OCI-LY3 (cell line): ENCODE results near the gene ZNF740.

Experiments
- H2AFZ ChIP-seq: fragments of 200-600, 300-600 bp; shearing (Covaris generic); 2 replicates; pipeline ENCODE4 v1.6.0; 2014; ENCODE audit warnings: antibody characterized with exemption, low read depth, low read length
- H3K27ac ChIP-seq: fragments of 200-600, 300-600 bp; sonication (generic); 2 replicates; pipeline ENCODE4 v1.5.1; 2014; ENCODE audit warnings: mild to moderate bottlenecking, low read length, moderate library complexity, mixed read lengths
- H3K27me3 ChIP-seq: fragments of 200-600, 300-600 bp; sonication (generic); 2 replicates; pipeline ENCODE4 v1.6.1; 2014; ENCODE audit warnings: low read depth, low read length, mixed read lengths
- H3K36me3 ChIP-seq: fragments of 200-600, 300-600 bp; sonication (generic); replicated peaks from 2 replicates; pipeline ENCODE3; 2014; ENCODE audit warnings: low read depth, low read length, mixed read lengths
- H3K4me1 ChIP-seq: fragments of 300-600, 200-600 bp; sonication (generic); 2 replicates; pipeline ENCODE4 v1.6.1; 2014; ENCODE audit warnings: low read length, mixed read lengths
- H3K4me2 ChIP-seq: fragments of 200-600, 300-600 bp; sonication (generic); 2 replicates; pipeline ENCODE4 v1.6.1; 2014; ENCODE audit warnings: low read length, mixed read lengths
- H3K4me3 ChIP-seq: fragments of 300-600, 200-600 bp; sonication (generic); 2 replicates; pipeline ENCODE4 v1.5.1; 2014; ENCODE audit warnings: antibody characterized with exemption, mild to moderate bottlenecking, low read length, moderate library complexity
- H3K79me2 ChIP-seq: fragments of 300-600, 200-600 bp; shearing (Covaris generic); 2 replicates; pipeline ENCODE4 v1.6.1; 2014; ENCODE audit warnings: mild to moderate bottlenecking, low read length, mixed read lengths
- H3K9ac ChIP-seq: fragments of 300-600, 200-600 bp; shearing (Covaris generic); 2 replicates; pipeline ENCODE4 v1.6.0; 2014; ENCODE audit warnings: mild to moderate bottlenecking, low read length, moderate library complexity
- H3K9me3 ChIP-seq: fragments of 200-600, 300-600 bp; shearing (Covaris generic); 2 replicates; pipeline ENCODE4 v1.6.1; 2014; ENCODE audit warnings: low read length, mixed read lengths; ENCODE audit not compliant: insufficient read depth
- H4K20me1 ChIP-seq: fragments of 200-600, 300-600 bp; sonication (generic); 2 replicates; pipeline ENCODE4 v1.6.1; 2016; ENCODE audit warnings: low read length, mixed read lengths; ENCODE audit not compliant: insufficient read depth
- CTCF ChIP-seq: fragments of 200-600, 300-600 bp; sonication (generic); IDR thresholded peaks from 2 replicates; pipeline ENCODE4 v1.5.1; 2014; ENCODE audit warnings: antibody characterized with exemption, low read length, low read depth
- EZH2phosphoT487 ChIP-seq: fragments of 200-600 bp; shearing (Covaris generic); IDR thresholded peaks from 2 replicates; pipeline ENCODE4 v1.6.1; 2018; ENCODE audit warnings: antibody characterized with exemption, mixed run types, low read depth

ZNF740 gene

DNA sequence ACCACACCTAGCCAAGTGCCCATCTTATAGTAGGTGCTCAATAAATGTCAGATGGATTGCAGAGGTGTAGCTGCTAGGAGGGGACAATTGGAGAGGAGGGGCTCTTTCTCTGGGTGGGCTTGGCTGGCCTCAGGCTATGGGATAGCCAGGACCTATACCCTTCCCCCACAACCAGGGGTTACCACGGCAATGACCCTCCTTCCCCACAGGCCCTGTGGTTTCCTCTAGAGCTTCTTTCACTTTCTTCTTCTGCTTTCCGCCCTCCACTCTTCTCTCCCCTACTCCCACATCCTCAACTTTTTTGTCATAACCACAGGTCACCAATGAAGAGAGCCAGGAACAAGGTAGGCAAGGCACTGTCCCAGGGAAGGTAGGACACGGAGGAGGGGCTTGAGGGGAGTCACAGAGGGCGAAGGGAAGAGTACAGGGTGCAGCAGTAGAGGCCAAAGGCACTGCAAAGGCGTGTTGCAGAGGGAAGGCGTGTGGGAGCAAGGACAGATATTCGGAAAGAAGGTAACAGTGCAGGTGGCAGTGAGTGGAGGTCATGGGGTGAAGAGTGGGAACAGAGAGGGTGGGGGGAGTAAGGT is 28.4 kb downstream of the ZNF740 start:
- Histone ChIP-seq H3K79me2 (no peaks in the 10 kb centered on the region), H3K27me3 (no peaks in the 10 kb centered on the region), H4K20me1 (no peaks in the 10 kb centered on the region), H3K9ac (peak overlapping the region; percentile 51; the same call in 1 of the 2 replicates), H3K9me3 (no peaks in the 10 kb centered on the region), H3K27ac (peak overlapping the region; percentile 47), H3K36me3 (no peaks in the 10 kb centered on the region), H3K4me3 (peak overlapping the region; percentile 69), H3K4me1 (peaks cover 58% of the 10 kb centered on the region), H3K4me2 (peak overlapping the region; percentile 85), H2AFZ (peak overlapping the region; percentile 50; the same call in 1 of the 2 replicates)
- no peak for TF ChIP-seq CTCF
- TF ChIP-seq EZH2phosphoT487, result no peak

DNA sequence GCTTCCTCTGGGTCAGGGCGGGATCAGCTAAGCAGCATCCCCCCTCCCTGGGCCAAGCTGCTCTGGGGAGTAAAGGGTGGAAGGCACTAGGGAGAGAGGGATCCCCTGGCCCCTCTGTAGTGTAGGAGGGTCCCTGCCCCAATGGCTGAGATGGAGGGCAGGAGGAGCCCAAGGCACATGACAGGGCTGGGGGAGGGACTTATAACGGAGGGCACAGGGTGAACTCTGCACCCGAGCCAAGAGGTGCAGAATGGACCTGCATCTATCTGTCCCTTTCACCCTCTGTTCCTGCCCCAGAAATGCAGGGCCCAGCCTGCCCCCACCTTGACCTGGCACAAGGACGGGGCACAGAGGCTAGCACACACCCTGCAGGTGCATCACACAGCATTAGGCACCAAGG is 30.3 kb downstream of the ZNF740 start:
- no peaks in the 10 kb centered on the region for H4K20me1 ChIP-seq

GRCh38 chr12:53211476-53212381 is 31.2 kb downstream of the ZNF740 start:
- no peaks in the 10 kb centered on the region for H4K20me1 ChIP-seq
- no peak overlapping the region for H2AFZ ChIP-seq
- H3K79me2 ChIP-seq, result no peaks in the 10 kb centered on the region
- peaks cover 31% of the 10 kb centered on the region for H3K4me1 ChIP-seq
- no peaks in the 10 kb centered on the region for H3K27me3 ChIP-seq
- no peak overlapping the region for H3K4me3 ChIP-seq
- no peaks in the 10 kb centered on the region for H3K9me3 ChIP-seq
- no peak overlapping the region for H3K4me2 ChIP-seq
- H3K27ac ChIP-seq, result no peak overlapping the region
- no peak overlapping the region for H3K9ac ChIP-seq
- H3K36me3 ChIP-seq, result no peaks in the 10 kb centered on the region
- TF ChIP-seq CTCF (peak; percentile 60), EZH2phosphoT487 (no peak)

More for the DNA sequence above, 30.3 kb downstream of the ZNF740 start:
- H3K4me3 ChIP-seq, result no peak overlapping the region
- no peak overlapping the region for H3K9ac ChIP-seq
- H3K4me1 ChIP-seq, result peaks cover 40% of the 10 kb centered on the region
- TF ChIP-seq EZH2phosphoT487 (no peak), CTCF (no peak)
- no peak overlapping the region for H3K4me2 ChIP-seq
- no peak overlapping the region for H3K27ac ChIP-seq
- no peak overlapping the region for H2AFZ ChIP-seq
- H3K9me3 ChIP-seq, result no peaks in the 10 kb centered on the region
- no peaks in the 10 kb centered on the region for H3K79me2 ChIP-seq
- no peaks in the 10 kb centered on the region for H3K27me3 ChIP-seq
- no peaks in the 10 kb centered on the region for H3K36me3 ChIP-seq

DNA sequence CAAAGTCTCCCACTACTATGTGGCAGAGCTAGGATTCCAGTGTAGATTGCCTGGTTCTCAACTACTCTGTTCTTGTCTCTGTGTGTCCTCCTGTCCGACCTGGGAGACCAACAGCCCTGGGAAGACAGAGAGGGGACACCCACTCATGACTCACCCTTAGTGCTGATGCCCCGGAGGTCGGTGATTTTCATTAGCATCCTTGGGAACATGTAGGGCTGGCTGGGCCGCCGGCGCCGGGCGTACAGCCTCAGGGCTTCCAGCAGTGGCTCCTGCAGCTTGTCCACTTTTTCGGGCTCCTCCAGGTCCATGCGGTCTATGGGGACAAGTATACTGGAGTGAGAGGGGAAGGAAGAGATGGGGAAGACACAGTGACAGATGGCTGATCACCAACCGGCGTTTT is 32.4 kb downstream of the ZNF740 start:
- TF ChIP-seq CTCF (no peak), EZH2phosphoT487 (no peak)
- Histone ChIP-seq H3K27ac (no peak overlapping the region), H3K79me2 (no peaks in the 10 kb centered on the region), H2AFZ (no peak overlapping the region), H3K4me1 (peaks cover 20% of the 10 kb centered on the region), H4K20me1 (no peaks in the 10 kb centered on the region), H3K9ac (no peak overlapping the region), H3K4me3 (no peak overlapping the region), H3K36me3 (no peaks in the 10 kb centered on the region), H3K9me3 (no peaks in the 10 kb centered on the region), H3K27me3 (no peaks in the 10 kb centered on the region), H3K4me2 (no peak overlapping the region)
